IMR-90 (cell line): Measurements from ENCODE around the gene PTK7. TPM values are rescaled to one million over a fixed set of nuclear protein-coding genes. Genes with fewer than 3 reads are reported as not detected.

ENCODE experiments used
- ATAC-seq: fragments of 200-7000 bp; cut with Tn5 transposase; 2 replicates; pipeline ENCODE4 v1.9.1; 2020; ENCODE audit warnings: low read depth, mild to moderate bottlenecking, moderate library complexity
- BruUV-seq: library from RNA; stranded (reverse); fragments of 400-500 nt; replicated peaks from 2 replicates; lab custom pipeline; 2021; lab: Mats Ljungman, UMichigan
- CTCF ChIA-PET: fragments of 300-600 bp; formaldehyde crosslinking; extraction: SDS; loops from one replicate; lab custom pipeline; 2021; ENCODE audit warnings: antibody characterized with exemption; lab: Yijun Ruan, JAX
- POLR2A ChIA-PET: fragments of 300-600 bp; sonication (Branson Sonifier 250); formaldehyde crosslinking; loops from one replicate; lab custom pipeline; 2022; ENCODE audit warnings: antibody characterized with exemption; ENCODE audit not compliant: unreplicated experiment; lab: Charles Lee
- DNase-seq: peaks from one replicate; pipeline ENCODE4 v3.0.0; 2013
- H2AFZ ChIP-seq: replicated peaks from 2 replicates; pipeline ENCODE3; 2013; ENCODE audit warnings: low read length, mild to moderate bottlenecking; ENCODE audit not compliant: poor library complexity
- H2AK5ac ChIP-seq: 2 replicates; pipeline ENCODE4 v1.6.1; 2013; ENCODE audit warnings: low read depth, low read length, inconsistent platforms
- H2AK9ac ChIP-seq: replicated peaks from 2 replicates; pipeline ENCODE3; 2013; ENCODE audit warnings: mild to moderate bottlenecking, low read depth, low read length, moderate library complexity; ENCODE audit not compliant: poor library complexity
- H2BK120ac ChIP-seq: 2 replicates; pipeline ENCODE4 v1.6.1; 2013; ENCODE audit warnings: low read depth, low read length, inconsistent platforms
- H2BK15ac ChIP-seq: 3 replicates; pipeline ENCODE4 v1.6.1; 2013; ENCODE audit warnings: low read depth, low read length, inconsistent platforms
- H2BK20ac ChIP-seq: 2 replicates; pipeline ENCODE4 v1.6.1; 2013; ENCODE audit warnings: low read depth, mild to moderate bottlenecking, inconsistent platforms, low read length, moderate library complexity
- H2BK5ac ChIP-seq: 2 replicates; pipeline ENCODE4 v1.6.1; 2013; ENCODE audit warnings: mild to moderate bottlenecking, low read depth, low read length, inconsistent platforms; ENCODE audit not compliant: poor library complexity, severe bottlenecking
- H3K14ac ChIP-seq: replicated peaks from 2 replicates; pipeline ENCODE4 v1.6.1; 2013; ENCODE audit warnings: low read depth, low read length, inconsistent platforms
- H3K18ac ChIP-seq: 2 replicates; pipeline ENCODE4 v1.6.1; 2013; ENCODE audit warnings: low read depth, low read length, control low read depth
- H3K23ac ChIP-seq: 2 replicates; pipeline ENCODE4 v1.6.1; 2013; ENCODE audit warnings: low read depth, low read length, inconsistent platforms
- H3K27ac ChIP-seq: 2 replicates; pipeline ENCODE4 v1.5.1; 2013; ENCODE audit warnings: mild to moderate bottlenecking, control low read depth, low read length; ENCODE audit not compliant: insufficient read depth
- H3K27me3 ChIP-seq: 2 replicates; pipeline ENCODE4 v1.6.1; 2013; ENCODE audit warnings: low read length; ENCODE audit not compliant: control insufficient read depth, insufficient read depth
- H3K36me3 ChIP-seq: 2 replicates; pipeline ENCODE4 v1.6.1; 2013; ENCODE audit warnings: low read length, mixed read lengths; ENCODE audit not compliant: control insufficient read depth, insufficient read depth
- H3K4ac ChIP-seq: 2 replicates; pipeline ENCODE4 v1.6.1; 2013; ENCODE audit warnings: low read depth, low read length, inconsistent platforms
- H3K4me1 ChIP-seq: 2 replicates; pipeline ENCODE4 v1.6.1; 2013; ENCODE audit warnings: low read length, mixed read lengths; ENCODE audit not compliant: control insufficient read depth, insufficient read depth
- H3K4me2 ChIP-seq: 2 replicates; pipeline ENCODE4 v1.6.1; 2013; ENCODE audit warnings: low read depth, mild to moderate bottlenecking, control low read depth, low read length, moderate library complexity
- H3K4me3 ChIP-seq: 2 replicates; pipeline ENCODE4 v1.5.1; 2013; ENCODE audit warnings: low read depth, mild to moderate bottlenecking, control low read depth, low read length, moderate library complexity; ENCODE audit not compliant: insufficient read depth
- H3K56ac ChIP-seq: 2 replicates; pipeline ENCODE4 v1.6.1; 2013; ENCODE audit warnings: low read length, inconsistent platforms; ENCODE audit not compliant: insufficient read depth; ENCODE audit errors: extremely low read depth
- H3K79me1 ChIP-seq, 2 experiments: 2 replicates each; pipeline ENCODE4 v1.6.1; 2013; ENCODE audit warnings: low read length in 2 of 2, inconsistent platforms in 1 of 2, low read depth in 1 of 2
- H3K9ac ChIP-seq: 2 replicates; pipeline ENCODE4 v1.6.1; 2013; ENCODE audit warnings: low read depth, low read length, control low read depth
- H3K9me1 ChIP-seq: 2 replicates; pipeline ENCODE4 v1.6.1; 2013; ENCODE audit warnings: low read length, inconsistent platforms; ENCODE audit not compliant: insufficient read depth
- H3K9me3 ChIP-seq: 2 replicates; pipeline ENCODE4 v1.6.1; 2013; ENCODE audit warnings: low read length; ENCODE audit not compliant: control insufficient read depth, insufficient read depth
- H4K20me1 ChIP-seq: 2 replicates; pipeline ENCODE4 v1.6.1; 2013; ENCODE audit warnings: low read length, inconsistent platforms; ENCODE audit not compliant: insufficient read depth
- H4K5ac ChIP-seq: 2 replicates; pipeline ENCODE4 v1.6.1; 2013; ENCODE audit warnings: mild to moderate bottlenecking, low read depth, low read length, control low read depth
- H4K8ac ChIP-seq, 2 experiments: 2 replicates each; pipeline ENCODE4 v1.6.1; 2013; ENCODE audit warnings: low read depth in 2 of 2, low read length in 2 of 2, control low read depth in 1 of 2, inconsistent platforms in 1 of 2
- H4K91ac ChIP-seq: 2 replicates; pipeline ENCODE4 v1.6.1; 2013; ENCODE audit warnings: low read depth, low read length, inconsistent platforms; ENCODE audit not compliant: insufficient read depth
- BHLHE40 ChIP-seq: fragments of 150-350 bp; IDR thresholded peaks from 2 replicates; pipeline ENCODE4 v1.6.1; 2016; ENCODE audit warnings: mild to moderate bottlenecking, low read depth, low read length
- CEBPB ChIP-seq: IDR thresholded peaks from 2 replicates; pipeline ENCODE4 v1.6.1; 2012; ENCODE audit warnings: low read depth, low read length, improper control_type of control experiment
- FOS ChIP-seq: fragments of 150-350 bp; IDR thresholded peaks from 2 replicates; pipeline ENCODE4 v1.6.1; 2016; ENCODE audit warnings: low read depth, low read length
- MAFK ChIP-seq: IDR thresholded peaks from 2 replicates; pipeline ENCODE4 v1.6.1; 2012; ENCODE audit warnings: low read depth, low read length, improper control_type of control experiment
- MAZ ChIP-seq: IDR thresholded peaks from 2 replicates; pipeline ENCODE4 v1.6.1; 2012; ENCODE audit warnings: low read depth, mild to moderate bottlenecking, low read length, improper control_type of control experiment, moderate library complexity, borderline replicate concordance
- MXI1 ChIP-seq: IDR thresholded peaks from 2 replicates; pipeline ENCODE4 v1.6.1; 2012; ENCODE audit warnings: low read depth, mild to moderate bottlenecking, low read length, moderate library complexity, borderline replicate concordance
- POLR2A ChIP-seq: IDR thresholded peaks from 2 replicates; pipeline ENCODE4 v1.6.1; 2012; ENCODE audit warnings: mild to moderate bottlenecking, low read depth, low read length
- RAD21 ChIP-seq: IDR thresholded peaks from 2 replicates; pipeline ENCODE4 v1.6.1; 2012; ENCODE audit warnings: low read length, improper control_type of control experiment
- RFX5 ChIP-seq: IDR thresholded peaks from 2 replicates; pipeline ENCODE4 v1.8.0; 2012; ENCODE audit warnings: low read depth, mild to moderate bottlenecking, low read length, moderate library complexity
- SMC3 ChIP-seq: fragments of 150-350 bp; IDR thresholded peaks from 2 replicates; pipeline ENCODE4 v1.6.1; 2016; ENCODE audit warnings: low read depth, mild to moderate bottlenecking, antibody characterized with exemption, low read length, moderate library complexity
- WGBS, 2 experiments: methylation state at CpG; one replicate each; pipeline versions ENCODE4 v1.1.5 to v1.1.7; 2013; ENCODE audit warnings: missing lambda C conversion rate in 2 of 2; ENCODE audit not compliant: insufficient read length in 1 of 2; ENCODE audit errors: extremely low coverage in 2 of 2; 5-methylcytosine and 5-hydroxymethylcytosine counted together
- dilution Hi-C: fragments of 300-500 bp; cut with HindIII; formaldehyde crosslinking; loops from one replicate; pipeline ENCODE4 v1.14.3; 2018; ENCODE audit warnings: low sequenced_read_pairs; ENCODE audit not compliant: unreplicated experiment
- in situ Hi-C: fragments of 300-500 bp; cut with MboI; formaldehyde crosslinking; loops from 3 replicates; pipeline ENCODE4 v1.14.3; 2019; ENCODE audit warnings: low sequenced_read_pairs, inconsistent platforms, mixed read lengths
- intact Hi-C: fragments of 100-400 bp; cut with micrococcal nuclease; formaldehyde crosslinking; loops from 2 replicates; pipeline ENCODE4 v1.10.0; 2022
- polyA plus RNA-seq, 3 experiments: library from polyadenylated mRNA; depleted of rRNA; stranded (reverse); fragments of >200 nt; gene quantifications; 2 replicates each; pipeline ENCODE4 v1.2.3, GENCODE V29; 2012; ENCODE audit warnings: low replicate concordance in 1 of 3
- total RNA-seq: library from RNA; depleted of rRNA; stranded (reverse); fragments of >200 nt; gene quantifications from 2 replicates; pipeline ENCODE4 v1.2.3, GENCODE V29; 2012
- TF ChIP-seq, protein P1 (sequence below): fragments of 150-350 bp; IDR thresholded peaks from 2 replicates; pipeline ENCODE4 v1.6.1; 2016; ENCODE audit warnings: low read depth, mild to moderate bottlenecking, low read length, moderate library complexity, borderline replicate concordance

Gene PTK7
- total and polyA plus RNA-seq, 2 of the 4 experiments (the other 2 are of a cell fraction): 47.1 to 142 TPM

DNA sequence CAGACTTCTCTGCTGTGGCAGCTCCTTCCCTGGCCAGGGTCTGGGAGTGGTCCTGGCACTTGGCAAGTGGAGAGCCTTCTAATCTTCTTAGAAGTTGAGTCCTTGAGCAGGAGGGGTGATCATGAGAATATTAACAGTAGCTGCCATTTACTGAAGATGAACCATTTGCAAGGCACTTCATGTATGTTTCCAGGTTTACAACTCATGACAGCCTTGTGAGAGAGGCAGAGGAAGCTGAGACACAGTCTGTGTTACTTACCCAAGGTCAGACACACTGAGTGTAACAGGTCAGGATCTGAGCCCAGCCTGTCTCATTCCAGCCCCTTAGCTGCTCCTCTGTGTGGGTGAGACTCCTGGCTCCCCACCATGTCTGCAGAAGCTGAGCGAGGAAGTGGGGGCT, 49.4 kb downstream of the PTK7 start (continued):
- TF ChIP-seq, protein P1, sequence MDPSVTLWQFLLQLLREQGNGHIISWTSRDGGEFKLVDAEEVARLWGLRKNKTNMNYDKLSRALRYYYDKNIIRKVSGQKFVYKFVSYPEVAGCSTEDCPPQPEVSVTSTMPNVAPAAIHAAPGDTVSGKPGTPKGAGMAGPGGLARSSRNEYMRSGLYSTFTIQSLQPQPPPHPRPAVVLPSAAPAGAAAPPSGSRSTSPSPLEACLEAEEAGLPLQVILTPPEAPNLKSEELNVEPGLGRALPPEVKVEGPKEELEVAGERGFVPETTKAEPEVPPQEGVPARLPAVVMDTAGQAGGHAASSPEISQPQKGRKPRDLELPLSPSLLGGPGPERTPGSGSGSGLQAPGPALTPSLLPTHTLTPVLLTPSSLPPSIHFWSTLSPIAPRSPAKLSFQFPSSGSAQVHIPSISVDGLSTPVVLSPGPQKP: no peak
- TF ChIP-seq MAFK (no peak), MXI1 (no peak), FOS (no peak), POLR2A (no peak), SMC3 (no peak), BHLHE40 (no peak)

DNA sequence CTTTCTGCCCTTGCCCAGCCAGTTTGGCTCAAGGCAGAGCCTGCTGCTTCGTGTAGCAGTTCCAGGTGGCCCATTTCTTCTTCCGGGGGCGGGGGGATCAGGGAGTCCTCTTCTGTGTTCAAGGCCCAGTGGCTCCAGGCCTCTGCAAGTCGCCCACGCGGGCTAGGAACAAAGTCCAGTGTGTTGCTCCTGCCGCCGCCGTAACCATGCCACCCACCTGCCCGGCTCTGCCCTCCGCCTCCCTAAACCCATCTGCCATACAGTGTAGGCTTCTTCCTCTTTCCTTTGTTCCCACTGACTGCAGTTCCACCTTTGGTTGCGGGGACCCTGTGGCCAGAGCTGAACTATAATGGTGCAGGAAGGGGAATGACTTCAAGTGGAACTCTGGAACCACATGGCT, 51.1 kb downstream of the PTK7 start:
- ChIA-PET CTCF (no interaction called here), POLR2A (interaction anchor here (0.7 kb wide), 1 partner anchor 73 kb away, joined by 4 read pairs; no protein-coding TSS in a partner anchor)
- Histone ChIP-seq H3K14ac (no peak overlapping the region), H2BK5ac (no peak overlapping the region), H4K5ac (no peak overlapping the region), H3K18ac (no peak overlapping the region), H3K23ac (no peak overlapping the region), H3K4me3 (no peak overlapping the region), H2BK120ac (no peak overlapping the region), H4K20me1 (peaks cover 56% of the 10 kb centered on the region), H3K27me3 (no peaks in the 10 kb centered on the region), H3K79me1 (peaks cover 42 to 81% of the 10 kb centered on the region in 2 experiments), H2AFZ (no peak overlapping the region), H2AK9ac (no peak overlapping the region), H2BK20ac (no peak overlapping the region), H3K27ac (no peak overlapping the region), H3K9ac (no peak overlapping the region), H3K4me1 (peaks cover 47% of the 10 kb centered on the region), H3K9me1 (peaks cover 28% of the 10 kb centered on the region), H3K9me3 (no peaks in the 10 kb centered on the region), H3K56ac (no peak overlapping the region), H4K91ac (no peak overlapping the region), H2BK15ac (no peak overlapping the region), H2AK5ac (no peak overlapping the region), H4K8ac (no peak overlapping the region), H3K4me2 (no peak overlapping the region), H3K4ac (no peak overlapping the region), H3K36me3 (peaks cover 18% of the 10 kb centered on the region)
- TF ChIP-seq POLR2A (no peak), FOS (no peak), CEBPB (no peak), MAFK (no peak), MXI1 (no peak), MAZ (no peak), RFX5 (no peak), RAD21 (no peak)
- in situ Hi-C loops: loop anchor here (5.0 kb wide), 1 partner anchor 50 kb away; the partner anchor contains the start of gene PTK7
- intact Hi-C loops: no loop called here
- dilution Hi-C loops: no loop called here
- no TSS peak for BruUV-seq
- WGBS, 2 experiments: no CpG with 5 or more reads among the region's 12 CpGs
- no peak for ATAC-seq
- no peak for DNase-seq
